H1 (cell line): Measurements from ENCODE around the gene HMOX2. TPM values are rescaled to one million over a fixed set of nuclear protein-coding genes. Genes with fewer than 3 reads are reported as not detected.

Experiments used
- ASH2L ChIP-seq: fragments of 200-600, 300-600 bp; sonication (generic); IDR thresholded peaks from one replicate; pipeline ENCODE4 v1.7.1; 2017; ENCODE audit warnings: low read length
- BACH1 ChIP-seq: IDR thresholded peaks from 2 replicates; pipeline ENCODE4 v1.6.1; 2012; ENCODE audit warnings: low read length, improper control_type of control experiment
- BCL11A ChIP-seq, 2 experiments: IDR thresholded peaks; one replicate each; pipeline ENCODE4 v1.6.1; 2011; ENCODE audit warnings: low read depth in 2 of 2, low read length in 2 of 2, mild to moderate bottlenecking in 2 of 2
- BRCA1 ChIP-seq: IDR thresholded peaks from 2 replicates; pipeline ENCODE4 v1.6.1; 2012; ENCODE audit warnings: low read depth, low read length, improper control_type of control experiment
- CBX8 ChIP-seq: fragments of 300-800, 300-1000 bp; sonication (generic); IDR thresholded peaks from 2 replicates; pipeline ENCODE4 v1.7.1; 2016; ENCODE audit warnings: low read depth, low read length, borderline replicate concordance
- CEBPB ChIP-seq: IDR thresholded peaks from 2 replicates; pipeline ENCODE4 v1.6.1; 2012; ENCODE audit warnings: low read depth, low read length
- EGR1 ChIP-seq: IDR thresholded peaks from 2 replicates; pipeline ENCODE4 v1.6.1; 2011; ENCODE audit warnings: low read depth, low read length, borderline replicate concordance
- EP300 ChIP-seq, 2 experiments: IDR thresholded peaks; 1 replicate in 1 of 2; 2 replicates in 1 of 2; pipeline ENCODE4 v1.6.1; 2011 to 2012; ENCODE audit warnings: low read depth in 2 of 2, low read length in 2 of 2, mild to moderate bottlenecking in 2 of 2, borderline replicate concordance in 1 of 2, inconsistent platforms in 1 of 2, moderate library complexity in 1 of 2
- EZH2 ChIP-seq: fragments of 200-600 bp; sonication (generic); IDR thresholded peaks from 2 replicates; pipeline ENCODE4 v1.7.1; 2012; ENCODE audit warnings: low read depth, mild to moderate bottlenecking, moderate library complexity, low read length, inconsistent platforms; ENCODE audit not compliant: severe bottlenecking
- JUND ChIP-seq: IDR thresholded peaks from 2 replicates; pipeline ENCODE4 v1.6.1; 2011; ENCODE audit warnings: mild to moderate bottlenecking, improper control_type of control experiment, low read length
- MAFK ChIP-seq: IDR thresholded peaks from 2 replicates; pipeline ENCODE4 v1.6.1; 2012; ENCODE audit warnings: low read depth, mild to moderate bottlenecking, improper control_type of control experiment, low read length
- NANOG ChIP-seq: IDR thresholded peaks from 2 replicates; pipeline ENCODE4 v1.6.1; 2011; ENCODE audit warnings: low read length, low read depth, mild to moderate bottlenecking, inconsistent platforms; ENCODE audit not compliant: insufficient read depth, poor library complexity, severe bottlenecking
- POLR2AphosphoS5 ChIP-seq: IDR thresholded peaks from 2 replicates; pipeline ENCODE4 v1.6.1; 2011; ENCODE audit warnings: low read depth, low read length
- RBBP5 ChIP-seq: IDR thresholded peaks from 2 replicates; pipeline ENCODE4 v1.7.1; 2012; ENCODE audit warnings: low read depth, mild to moderate bottlenecking, inconsistent platforms, low read length, moderate library complexity, borderline replicate concordance
- RXRA ChIP-seq: IDR thresholded peaks from 2 replicates; pipeline ENCODE4 v1.6.1; 2011; ENCODE audit warnings: low read depth, mild to moderate bottlenecking, low read length, moderate library complexity; ENCODE audit not compliant: insufficient read depth
- SAP30 ChIP-seq: fragments of 300-600 bp; sonication (generic); IDR thresholded peaks from 2 replicates; pipeline ENCODE4 v1.7.1; 2012; ENCODE audit warnings: low read length, moderate library complexity, mild to moderate bottlenecking, inconsistent platforms; ENCODE audit not compliant: insufficient read depth, insufficient replicate concordance
- SIX5 ChIP-seq: IDR thresholded peaks from 2 replicates; pipeline ENCODE4 v1.6.1; 2011; ENCODE audit warnings: mild to moderate bottlenecking, low read depth, low read length
- SUZ12 ChIP-seq: fragments of 200-600 bp; sonication (generic); IDR thresholded peaks from 2 replicates; pipeline ENCODE4 v1.6.1; 2012; ENCODE audit warnings: mild to moderate bottlenecking, inconsistent platforms, low read length, moderate library complexity, mixed read lengths
- TBP ChIP-seq: IDR thresholded peaks from 2 replicates; pipeline ENCODE4 v1.6.1; 2011; ENCODE audit warnings: low read depth, low read length, improper control_type of control experiment
- USF2 ChIP-seq: IDR thresholded peaks from 2 replicates; pipeline ENCODE4 v1.6.1; 2011; ENCODE audit warnings: low read length, improper control_type of control experiment
- ZNF274 ChIP-seq: IDR thresholded peaks from 2 replicates; pipeline ENCODE4 v1.7.0; 2012; ENCODE audit warnings: low read length, borderline replicate concordance; ENCODE audit errors: extremely low read depth
- polyA plus RNA-seq, 7 experiments: library from polyadenylated mRNA; depleted of rRNA in 3 of 7; stranded (reverse) in 5 of 7; unstranded in 2 of 7; fragments of >200 nt in 5 of 7; fragments of 200-250 nt in 2 of 7; gene quantifications; 1 replicate in 5 of 7; 2 replicates in 1 of 7; 4 replicates in 1 of 7; pipeline versions ENCODE4 v1.2.1 to v1.2.3, GENCODE V29; 2011 to 2013; ENCODE audit warnings: missing spikeins in 2 of 7, mixed read lengths in 2 of 7
- total RNA-seq: library from RNA; stranded (reverse); fragmentation: NEBNext Ultra II Directional; extraction: Animal tissue kit (Norgen Biotek cat#: 25700); gene quantifications from 2 replicates; pipeline ENCODE4 v1.2.1, GENCODE V29; 2021
- TF ChIP-seq, protein P1 (sequence below): IDR thresholded peaks from 2 replicates; pipeline ENCODE4 v1.6.1; 2011; ENCODE audit warnings: low read depth, mild to moderate bottlenecking, low read length; ENCODE audit not compliant: insufficient read depth

Gene HMOX2
- total and polyA plus RNA-seq, 2 of the 8 experiments (the other 6 are each of a cell fraction or from before 2014, with no cell fraction given) = 36.5 to 48.4 TPM

DNA sequence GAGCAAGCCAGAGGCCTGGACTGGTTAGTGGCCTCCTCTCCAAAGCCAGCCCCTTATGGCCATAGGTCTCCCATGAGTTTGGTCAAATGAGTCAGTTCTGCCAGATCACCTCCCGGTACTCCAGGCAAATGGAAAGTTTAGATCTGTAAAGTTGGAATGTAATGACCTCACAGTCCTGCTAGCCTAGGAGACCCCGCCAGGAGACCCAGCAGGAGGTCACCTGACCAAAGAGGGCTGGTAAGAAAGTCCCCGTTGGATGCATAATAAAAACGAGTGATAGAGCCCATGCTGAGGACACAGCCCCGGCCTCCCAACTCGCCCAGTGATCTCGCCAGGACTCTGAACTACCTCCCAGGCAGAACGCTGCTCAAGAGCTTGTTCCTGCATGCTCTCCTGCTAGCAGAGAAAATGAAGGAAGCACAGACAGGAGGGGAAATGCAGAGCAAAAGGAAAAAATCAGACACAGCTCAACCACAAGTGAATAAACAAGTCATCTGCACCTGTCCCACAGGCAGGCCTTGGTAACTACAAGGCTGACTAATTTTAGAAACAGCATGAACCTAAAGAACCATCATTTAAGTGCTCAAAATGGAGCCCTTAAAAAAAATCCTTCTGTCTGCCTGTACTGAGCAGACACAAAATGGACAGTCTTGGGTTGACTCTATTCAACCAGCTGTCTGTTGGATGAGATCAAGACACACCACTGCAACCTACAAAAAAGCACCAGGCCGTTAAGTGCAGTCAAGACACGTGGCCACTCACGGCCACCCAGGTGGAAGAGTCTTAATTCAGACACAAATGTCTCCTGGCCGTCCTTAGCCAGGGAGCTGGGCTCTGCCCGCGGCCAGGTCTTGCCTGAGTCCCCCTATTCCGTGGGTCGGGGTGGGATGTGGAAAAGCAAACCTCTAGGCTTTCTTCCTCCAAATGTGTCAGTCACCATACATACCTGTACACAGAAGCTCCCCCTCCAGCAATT is 53.2 kb downstream of the HMOX2 start (continued):
- TF ChIP-seq ZNF274 (no peak), USF2 (peak; percentile 47), BRCA1 (no peak), BACH1 (no peak), EZH2 (no peak), SAP30 (no peak), RBBP5 (no peak), CBX8 (no peak), MAFK (no peak), SUZ12 (no peak), TBP (no peak), CEBPB (no peak), BCL11A (IDR thresholded peaks at IDR 0.05; ENCODE audit: low read depth in 2 of 2, low read length in 2 of 2) (no peak), RXRA (no peak), NANOG (peak; percentile 49), POLR2AphosphoS5 (peak; percentile 51; the same call in 1 of the 2 replicates), EGR1 (no peak), SIX5 (no peak), ASH2L (peak; percentile 61), EP300 (IDR thresholded peaks at IDR 0.05; ENCODE audit: borderline replicate concordance in 1 of 2, low read depth in 2 of 2, low read length in 2 of 2) (0 out of 3 replicates have a peak, but pooled peaks of 1 of the 2 experiments have one; percentile 59), JUND (peak; percentile 52; the same call in 1 of the 2 replicates)
- TF ChIP-seq, protein P1, sequence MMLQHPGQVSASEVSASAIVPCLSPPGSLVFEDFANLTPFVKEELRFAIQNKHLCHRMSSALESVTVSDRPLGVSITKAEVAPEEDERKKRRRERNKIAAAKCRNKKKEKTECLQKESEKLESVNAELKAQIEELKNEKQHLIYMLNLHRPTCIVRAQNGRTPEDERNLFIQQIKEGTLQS = no peak
